Measurements from ENCODE around the gene TRIM41.

- no peak for TF ChIP-seq POLR2A (IDR thresholded peaks at IDR 0.05; ENCODE audit: low read length)
- TF ChIP-seq GATA1 (IDR thresholded peaks at IDR 0.05; ENCODE audit: low read depth, low read length) = no peak
Observed at GRCh38 chr5:181233088-181233800, 10.2 kb downstream of the TRIM41 start.

Data from erythroblast (primary cell).